IPS-NIHi11 (cell line): ENCODE data around the gene PPBP.
"Not testable (repeated sequence)": the region's sequence is repeated elsewhere in the genome, so short reads cannot be mapped to it uniquely, and the experiment has no call there.

Experiments used
- DNase-seq: peaks from one replicate; pipeline ENCODE4 v3.0.0; 2012; ENCODE audit warnings: mixed read lengths, low spot score

Gene PPBP

GRCh38 chr4:73992050-73992449 lies 4.1 kb upstream of the PPBP start:
- no peak for DNase-seq

DNA sequence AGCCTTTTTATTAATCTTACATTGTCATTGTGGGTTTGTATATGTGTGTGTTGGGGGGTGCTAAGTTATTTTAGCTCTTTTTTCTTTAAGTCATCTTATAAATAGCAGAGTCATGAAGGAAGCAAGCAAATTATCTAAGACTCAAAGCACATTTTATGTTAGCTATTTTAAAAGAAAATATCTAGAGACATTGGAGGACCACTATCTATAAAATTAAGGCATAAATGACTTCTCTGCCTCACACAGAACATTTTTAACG lies 3.7 kb upstream of the PPBP start:
- no peak for DNase-seq

DNA sequence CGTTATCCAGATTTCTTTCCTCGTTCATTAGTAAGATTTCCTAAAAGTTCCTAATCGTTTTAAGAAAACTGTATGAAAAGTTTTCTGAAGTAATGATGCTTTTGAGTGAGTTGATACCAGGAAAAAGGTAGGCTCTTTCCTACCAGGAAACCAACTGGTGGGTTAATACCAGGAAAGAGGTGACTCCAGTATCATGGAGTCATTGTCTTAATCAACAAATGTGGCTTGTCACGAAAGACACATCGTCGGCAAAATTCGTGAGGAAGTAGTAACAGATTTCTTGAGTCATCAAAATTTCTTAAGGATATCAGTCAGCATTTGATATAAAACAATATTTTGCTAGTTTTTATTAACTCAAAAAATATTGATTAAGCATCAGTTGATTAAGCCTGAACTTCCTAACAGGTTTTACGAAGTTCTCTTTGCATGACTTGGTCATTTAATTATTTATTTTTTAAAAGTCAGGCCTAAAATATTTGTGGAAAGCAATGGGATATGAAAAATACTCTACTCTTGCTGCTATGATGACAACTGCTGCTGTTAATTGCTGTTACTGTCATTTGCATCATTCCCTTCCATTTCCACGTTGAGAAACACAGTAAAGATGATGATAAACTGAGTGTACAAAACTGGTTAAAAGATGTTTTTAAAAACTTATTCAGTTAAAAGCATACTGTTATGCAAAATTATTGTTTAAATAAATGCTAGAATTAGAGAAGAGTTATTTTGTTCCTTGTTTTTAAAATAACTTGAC lies 3.2 kb upstream of the PPBP start:
- no peak for DNase-seq

- DNase-seq: no peak
These were observed 1.9 kb upstream of the PPBP start for GRCh38 chr4:73989928-73990327.

- DNase-seq: no peak
These were observed 1.0 kb upstream of the PPBP start for GRCh38 chr4:73989031-73989430.

DNA sequence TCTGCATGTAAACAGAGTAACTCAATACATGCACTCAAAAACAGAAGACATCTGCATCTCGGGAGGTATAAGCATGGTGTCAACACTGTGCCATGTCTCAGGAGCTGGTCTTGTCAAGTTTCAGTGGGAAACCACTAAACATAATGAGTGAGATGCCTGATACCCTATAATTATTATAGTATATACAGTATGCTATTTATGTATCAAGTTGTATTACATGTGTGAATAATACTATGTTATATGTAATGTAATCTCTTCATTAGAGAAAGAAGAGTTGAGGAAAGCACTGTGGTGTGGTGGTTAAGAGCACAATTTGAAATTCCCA lies 2.5 kb downstream of the PPBP start:
- no peak for DNase-seq

- peak; percentile 56 for DNase-seq
These were observed 3.1 kb downstream of the PPBP start for GRCh38 chr4:73984736-73985527.

GRCh38 chr4:73981175-73981574 lies 6.8 kb downstream of the PPBP start:
- DNase-seq: not testable (repeated sequence)

- no peak for DNase-seq
These were observed 8.5 kb downstream of the PPBP start for GRCh38 chr4:73979407-73979957.

DNA sequence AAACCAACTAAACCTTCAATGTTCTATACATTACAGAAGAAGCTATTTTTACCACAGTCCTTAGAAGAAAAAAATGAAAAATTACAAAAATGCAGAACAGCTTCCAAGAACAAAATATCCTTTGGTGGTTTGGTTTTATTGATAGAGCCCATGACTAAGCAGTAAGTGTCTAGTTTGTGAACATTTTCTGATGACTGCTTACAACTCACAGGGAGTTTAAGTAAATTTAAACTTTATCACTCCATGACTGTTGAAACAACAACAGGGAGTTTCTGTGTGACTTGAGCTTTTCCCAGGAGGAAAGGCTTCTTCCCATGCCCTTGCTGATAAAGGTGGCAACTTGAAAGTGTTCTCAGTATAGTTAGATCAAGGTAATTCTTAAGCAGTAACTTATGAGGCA lies 9.1 kb downstream of the PPBP start:
- no peak for DNase-seq

- DNase-seq: no peak
These were observed 11.3 kb downstream of the PPBP start for GRCh38 chr4:73976716-73977115.

DNA sequence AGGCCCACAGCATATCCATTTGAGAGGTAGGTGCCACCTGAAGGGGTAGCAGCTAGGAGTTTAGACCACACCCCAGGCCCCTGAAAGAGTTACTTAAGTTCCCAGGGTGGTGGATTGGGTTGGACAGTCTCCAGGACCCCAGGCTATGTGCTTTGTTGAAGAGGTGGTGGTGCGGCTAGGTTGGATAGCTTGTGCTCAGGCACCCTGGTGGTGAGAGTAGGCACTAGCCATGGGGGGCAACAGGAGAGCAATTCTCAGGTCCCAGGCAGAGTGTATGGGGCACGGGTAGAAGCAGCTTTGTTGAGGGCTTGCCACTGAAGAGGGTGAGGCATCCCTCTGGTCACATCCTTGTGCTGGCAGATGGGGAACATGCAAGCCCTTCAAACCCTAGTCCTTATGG lies 11.8 kb downstream of the PPBP start:
- no peak for DNase-seq

DNA sequence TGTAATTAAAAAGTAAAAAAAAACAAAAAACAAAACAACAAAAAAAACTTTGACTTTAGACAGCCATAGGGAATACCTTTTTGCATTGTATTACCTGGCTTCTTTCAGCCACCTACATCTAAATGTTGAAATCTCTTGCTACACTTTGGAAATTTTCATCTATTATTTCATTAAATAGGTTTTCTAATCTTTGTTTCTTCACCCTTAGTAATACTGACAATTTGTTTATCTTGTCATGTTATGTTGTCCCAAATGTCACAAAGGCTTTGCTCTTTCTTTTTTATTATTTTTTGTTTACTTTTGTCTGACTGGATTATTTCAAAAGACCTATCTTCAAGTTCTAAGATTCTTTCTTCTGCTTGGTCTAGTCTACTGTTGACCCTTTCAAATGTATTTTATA lies 13.6 kb downstream of the PPBP start:
- DNase-seq: no peak

DNA sequence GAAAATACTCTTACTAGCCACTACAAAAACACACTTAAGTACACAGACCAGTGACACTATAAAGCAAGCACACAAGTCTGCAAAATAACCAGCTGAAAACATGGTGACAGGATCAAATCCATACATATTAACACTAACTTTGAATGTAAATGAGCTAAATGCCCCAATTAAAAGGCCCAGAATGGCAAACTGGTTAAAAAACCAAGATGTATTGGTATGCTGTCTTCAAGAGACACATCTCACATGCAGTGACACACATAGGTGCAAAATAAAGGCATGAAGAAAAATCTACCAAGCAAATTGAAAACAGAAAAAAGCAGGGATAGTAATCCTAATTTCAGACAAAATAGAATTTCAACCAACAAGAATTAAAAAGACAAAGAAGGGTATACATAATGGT lies 17.0 kb downstream of the PPBP start:
- no peak for DNase-seq

- DNase-seq: no peak
These were observed 18.0 kb downstream of the PPBP start for GRCh38 chr4:73970011-73970410.

DNA sequence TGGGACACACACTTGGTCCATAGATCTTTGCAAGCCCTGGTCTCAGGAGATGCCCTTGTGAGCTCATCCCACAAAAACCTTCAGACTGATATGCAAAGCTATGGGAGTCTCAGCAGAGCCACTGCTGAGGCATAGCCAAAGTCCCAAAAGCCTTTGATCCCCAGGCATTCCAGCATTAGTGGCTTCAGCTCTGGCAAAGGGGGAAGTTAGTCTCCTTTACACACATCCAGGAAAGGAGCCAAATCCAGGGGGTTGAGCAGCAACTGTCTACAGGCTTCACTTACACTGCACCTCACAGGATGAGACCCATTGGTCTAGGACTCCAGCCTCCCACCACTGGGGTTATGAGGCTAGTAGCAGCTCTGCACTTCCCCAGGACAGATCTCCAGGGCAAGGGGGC lies 20.1 kb downstream of the PPBP start:
- no peak for DNase-seq

GRCh38 chr4:73964862-73965611 lies 23.0 kb downstream of the PPBP start:
- DNase-seq: peak; percentile 70

DNA sequence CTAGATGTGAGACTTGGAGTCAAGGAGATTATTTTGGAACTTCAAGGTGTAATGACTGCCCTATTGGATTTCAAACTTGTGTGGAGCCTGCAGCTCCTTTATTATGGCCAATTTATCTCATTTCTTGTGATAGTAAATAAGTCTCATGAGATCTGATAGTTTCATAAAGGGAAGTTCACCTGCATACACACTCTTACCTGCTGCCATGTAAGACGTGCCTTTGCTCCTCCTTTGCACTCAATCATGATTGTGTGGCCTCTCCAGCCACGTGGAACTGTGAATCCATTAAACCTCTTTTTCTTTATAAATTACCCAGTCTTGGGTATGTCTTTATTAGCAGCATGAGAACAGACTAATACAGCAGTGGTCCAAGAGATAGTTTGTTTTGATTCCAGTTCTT lies 25.3 kb downstream of the PPBP start:
- DNase-seq: no peak

GRCh38 chr4:73959041-73959440 lies 28.9 kb downstream of the PPBP start:
- DNase-seq: not testable (repeated sequence)

- DNase-seq: no peak
These were observed 35.6 kb downstream of the PPBP start for GRCh38 chr4:73952352-73952751.

GRCh38 chr4:73950376-73950920 lies 37.5 kb downstream of the PPBP start:
- peak; percentile 20 for DNase-seq

- DNase-seq: no peak
These were observed 38.8 kb downstream of the PPBP start for GRCh38 chr4:73948990-73949706.
